ENCODE data around the gene FARSB.

FARSB gene

GRCh38 chr2:222569826-222570225, 86.1 kb downstream of the FARSB start:
- TF ChIP-seq POLR2AphosphoS5 (IDR thresholded peaks at IDR 0.05; ENCODE audit: low read depth, low read length), result no peak
- TF ChIP-seq POLR2A (IDR thresholded peaks at IDR 0.05; ENCODE audit: low read depth, low read length), result no peak
- TF ChIP-seq TAF1 (IDR thresholded peaks at IDR 0.05; ENCODE audit: borderline replicate concordance, low read depth, low read length), result no peak
- FAIRE-seq (no peak), DNase-seq (ENCODE audit: insufficient read length) (no peak)

GRCh38 chr2:222568865-222569264, 87.0 kb downstream of the FARSB start:
- 0 out of 2 replicates have a peak, but pooled peaks have one; percentile 5 for TF ChIP-seq POLR2A (IDR thresholded peaks at IDR 0.05; ENCODE audit: low read depth, low read length)
- no peak for TF ChIP-seq POLR2AphosphoS5 (IDR thresholded peaks at IDR 0.05; ENCODE audit: low read depth, low read length)
- no peak for TF ChIP-seq TAF1 (IDR thresholded peaks at IDR 0.05; ENCODE audit: borderline replicate concordance, low read depth, low read length)
- DNase-seq (ENCODE audit: insufficient read length), result no peak

GRCh38 chr2:222566229-222566628, 89.7 kb downstream of the FARSB start:
- no peak for DNase-seq (ENCODE audit: insufficient read length)
- TF ChIP-seq POLR2AphosphoS5 (IDR thresholded peaks at IDR 0.05; ENCODE audit: low read depth, low read length) (no peak), POLR2A (IDR thresholded peaks at IDR 0.05; ENCODE audit: low read depth, low read length) (no peak), TAF1 (IDR thresholded peaks at IDR 0.05; ENCODE audit: borderline replicate concordance, low read depth, low read length) (no peak)
- FAIRE-seq, result no peak

More at GRCh38 chr2:222568865-222569264, 87.0 kb downstream of the FARSB start:
- no peak for FAIRE-seq

- FAIRE-seq, result no peak
- TF ChIP-seq TAF1 (IDR thresholded peaks at IDR 0.05; ENCODE audit: borderline replicate concordance, low read depth, low read length), result no peak
- TF ChIP-seq POLR2A (IDR thresholded peaks at IDR 0.05; ENCODE audit: low read depth, low read length), result no peak
- TF ChIP-seq POLR2AphosphoS5 (IDR thresholded peaks at IDR 0.05; ENCODE audit: low read depth, low read length), result no peak
- no peak for DNase-seq (ENCODE audit: insufficient read length)
These were observed 92.0 kb downstream of the FARSB start for GRCh38 chr2:222563936-222564335.

GRCh38 chr2:222563106-222563718, 92.7 kb downstream of the FARSB start:
- DNase-seq (ENCODE audit: insufficient read length), result no peak
- TF ChIP-seq POLR2AphosphoS5 (IDR thresholded peaks at IDR 0.05; ENCODE audit: low read depth, low read length) (no peak), POLR2A (IDR thresholded peaks at IDR 0.05; ENCODE audit: low read depth, low read length) (no peak), TAF1 (IDR thresholded peaks at IDR 0.05; ENCODE audit: borderline replicate concordance, low read depth, low read length) (no peak)
- no peak for FAIRE-seq

- TF ChIP-seq TAF1 (IDR thresholded peaks at IDR 0.05; ENCODE audit: borderline replicate concordance, low read depth, low read length), result no peak
- 0 out of 2 replicates have a peak, but pooled peaks have one; percentile 26 for TF ChIP-seq POLR2A (IDR thresholded peaks at IDR 0.05; ENCODE audit: low read depth, low read length)
- TF ChIP-seq POLR2AphosphoS5 (IDR thresholded peaks at IDR 0.05; ENCODE audit: low read depth, low read length), result no peak
- DNase-seq (ENCODE audit: insufficient read length) (peak; percentile 44), FAIRE-seq (peak; percentile 88)
These were observed 93.9 kb downstream of the FARSB start for GRCh38 chr2:222561817-222562645.

GRCh38 chr2:222561151-222561550, 94.7 kb downstream of the FARSB start:
- FAIRE-seq, result no peak
- TF ChIP-seq POLR2AphosphoS5 (IDR thresholded peaks at IDR 0.05; ENCODE audit: low read depth, low read length), result no peak
- no peak for TF ChIP-seq TAF1 (IDR thresholded peaks at IDR 0.05; ENCODE audit: borderline replicate concordance, low read depth, low read length)
- no peak for TF ChIP-seq POLR2A (IDR thresholded peaks at IDR 0.05; ENCODE audit: low read depth, low read length)
- DNase-seq (ENCODE audit: insufficient read length), result no peak

GRCh38 chr2:222554517-222554916, 101.4 kb downstream of the FARSB start:
- TF ChIP-seq POLR2AphosphoS5 (IDR thresholded peaks at IDR 0.05; ENCODE audit: low read depth, low read length) (no peak), POLR2A (IDR thresholded peaks at IDR 0.05; ENCODE audit: low read depth, low read length) (no peak), TAF1 (IDR thresholded peaks at IDR 0.05; ENCODE audit: borderline replicate concordance, low read depth, low read length) (no peak)
- FAIRE-seq, result no peak
- no peak for DNase-seq (ENCODE audit: insufficient read length)

- DNase-seq (ENCODE audit: insufficient read length) (no peak), FAIRE-seq (peak; percentile 46)
- TF ChIP-seq POLR2AphosphoS5 (IDR thresholded peaks at IDR 0.05; ENCODE audit: low read depth, low read length), result no peak
These were observed 106.9 kb downstream of the FARSB start for GRCh38 chr2:222548992-222549391.

- DNase-seq (ENCODE audit: insufficient read length) (no peak), FAIRE-seq (peak; percentile 24)
- no peak for TF ChIP-seq TAF1 (IDR thresholded peaks at IDR 0.05; ENCODE audit: borderline replicate concordance, low read depth, low read length)
- TF ChIP-seq POLR2A (IDR thresholded peaks at IDR 0.05; ENCODE audit: low read depth, low read length), result no peak
These were observed 108.8 kb downstream of the FARSB start for GRCh38 chr2:222547083-222547482.

- TF ChIP-seq POLR2A (IDR thresholded peaks at IDR 0.05; ENCODE audit: low read depth, low read length) (no peak), TAF1 (IDR thresholded peaks at IDR 0.05; ENCODE audit: borderline replicate concordance, low read depth, low read length) (no peak), POLR2AphosphoS5 (IDR thresholded peaks at IDR 0.05; ENCODE audit: low read depth, low read length) (no peak)
- FAIRE-seq, result no peak
- DNase-seq (ENCODE audit: insufficient read length), result no peak
These were observed 109.8 kb downstream of the FARSB start for GRCh38 chr2:222545823-222546795.
